HepG2 (cell line): Measurements from ENCODE around the gene FGD2. TPM values are rescaled to one million over a fixed set of nuclear protein-coding genes. Genes with fewer than 3 reads are reported as not detected.

Source experiments
- ATAC-seq: fragments of 200-7000 bp; cut with Tn5 transposase; 3 replicates; pipeline ENCODE4 v1.9.1; 2020; ENCODE audit warnings: mild to moderate bottlenecking, moderate library complexity
- BruUV-seq: library from RNA; stranded (reverse); fragments of 400-500 nt; replicated peaks from 2 replicates; lab custom pipeline; 2021; lab: Mats Ljungman, UMichigan
- CTCF ChIA-PET: fragments of 300-600 bp; formaldehyde crosslinking; extraction: SDS; loops from one replicate; lab custom pipeline; 2021; ENCODE audit warnings: low total read pairs, inconsistent platforms, low intra/inter-chr PET ratio; lab: Yijun Ruan, JAX
- POLR2A ChIA-PET: fragments of 350-600 bp; sonication (Branson Sonifier 250); formaldehyde crosslinking; loops from one replicate; lab custom pipeline; 2020; ENCODE audit warnings: antibody characterized with exemption, inconsistent platforms; lab: Yijun Ruan, JAX
- DNase-seq: peaks from one replicate; pipeline ENCODE4 v3.0.0-alpha.2; 2015; ENCODE audit warnings: low spot score
- FAIRE-seq: peaks from 3 replicates; lab custom pipeline; 2011; peaks lifted over from hg19 to GRCh38; lab: Jason Lieb, UNC
- H2AFZ ChIP-seq: one replicate; pipeline ENCODE4 v1.6.1; 2011; ENCODE audit warnings: low read length, inconsistent platforms
- H3K27ac ChIP-seq: fragments of 300-600 bp; 3 replicates; pipeline ENCODE4 v1.8.0; 2011; ENCODE audit warnings: mixed run types, mild to moderate bottlenecking, mixed read lengths, low read length, inconsistent platforms; ENCODE audit not compliant: insufficient read depth; ENCODE audit errors: extremely low read length
- H3K27me3 ChIP-seq, 2 experiments: fragments of 200-600 bp in 1 of 2; 2 replicates in 1 of 2; 3 replicates in 1 of 2; pipeline versions ENCODE4 v1.6.0 to v1.8.0; 2011; ENCODE audit warnings: low read length in 2 of 2, mild to moderate bottlenecking in 2 of 2, moderate library complexity in 2 of 2, inconsistent platforms in 1 of 2; ENCODE audit not compliant: insufficient read depth in 2 of 2, control insufficient read depth in 1 of 2
- H3K36me3 ChIP-seq, 2 experiments: fragments of 200-600 bp in 1 of 2; replicated peaks in 1 of 2; 2 replicates in 1 of 2; 3 replicates in 1 of 2; pipeline versions ENCODE4 v1.5.1 to v1.8.0; 2011; ENCODE audit warnings: low read length in 2 of 2, inconsistent platforms in 1 of 2; ENCODE audit not compliant: insufficient read depth in 2 of 2, control insufficient read depth in 1 of 2
- H3K4me1 ChIP-seq: 2 replicates; pipeline ENCODE4 v1.5.1; 2012; ENCODE audit warnings: low read length, inconsistent platforms; ENCODE audit not compliant: insufficient read depth
- H3K4me2 ChIP-seq: 2 replicates; pipeline ENCODE4 v1.6.0; 2011; ENCODE audit warnings: low read depth, low read length, inconsistent platforms
- H3K4me3 ChIP-seq, 3 experiments: fragments of 200-600 bp in 1 of 3; sonication (generic), shearing (Covaris generic) in 1 of 3; replicated peaks in 1 of 3; 2 replicates each; pipeline ENCODE4 v1.5.1; 2011 to 2016; ENCODE audit warnings: low read length in 3 of 3, inconsistent platforms in 2 of 3, low read depth in 2 of 3, mild to moderate bottlenecking in 2 of 3, control low read depth in 1 of 3, mixed read lengths in 1 of 3; ENCODE audit not compliant: insufficient read depth in 1 of 3
- H3K79me2 ChIP-seq: one replicate; pipeline ENCODE4 v1.6.1; 2011; ENCODE audit warnings: low read length, inconsistent platforms; ENCODE audit not compliant: insufficient read depth
- H3K9ac ChIP-seq: 2 replicates; pipeline ENCODE4 v1.6.0; 2011; ENCODE audit warnings: mild to moderate bottlenecking, low read depth, low read length, inconsistent platforms; ENCODE audit not compliant: insufficient read depth
- H3K9me3 ChIP-seq: 2 replicates; pipeline ENCODE4 v1.5.1; 2012; ENCODE audit warnings: mild to moderate bottlenecking, low read length
- H4K20me1 ChIP-seq: 2 replicates; pipeline ENCODE4 v1.6.0; 2011; ENCODE audit warnings: inconsistent platforms, mild to moderate bottlenecking, low read length, moderate library complexity; ENCODE audit not compliant: insufficient read depth
- ARHGAP35 ChIP-seq: sonication (generic); formaldehyde crosslinking; IDR thresholded peaks from 2 replicates; pipeline ENCODE4 v1.9.0; 2022; ENCODE audit warnings: mild to moderate bottlenecking, inconsistent platforms, moderate library complexity, missing genetic modification reagents, borderline replicate concordance
- CEBPB ChIP-seq: IDR thresholded peaks from 2 replicates; pipeline ENCODE4 v1.6.1; 2011; ENCODE audit warnings: low read depth, low read length, improper control_type of control experiment, borderline replicate concordance
- DR1 ChIP-seq: sonication (generic); formaldehyde crosslinking; IDR thresholded peaks from 2 replicates; pipeline ENCODE4 v1.8.0; 2021; ENCODE audit warnings: mild to moderate bottlenecking, missing genetic modification reagents, inconsistent platforms
- NONO ChIP-seq, 2 experiments: fragments of 450-650 bp in 1 of 2; sonication (generic) in 1 of 2; formaldehyde crosslinking in 1 of 2; IDR thresholded peaks in 1 of 2; conservative IDR thresholded peaks in 1 of 2; 2 replicates each; pipeline versions ENCODE4 v1.6.1 to v1.8.0; 2017 to 2022; ENCODE audit warnings: mild to moderate bottlenecking in 1 of 2, missing genetic modification reagents in 1 of 2, moderate library complexity in 1 of 2
- REL ChIP-seq: sonication (generic); formaldehyde crosslinking; conservative IDR thresholded peaks from 2 replicates; pipeline ENCODE4 v1.8.0; 2022; ENCODE audit warnings: mild to moderate bottlenecking, missing genetic modification reagents, moderate library complexity
- ZNF282 ChIP-seq: fragments of 450-650 bp; IDR thresholded peaks from 2 replicates; pipeline ENCODE4 v1.6.1; 2018; ENCODE audit not compliant: partially characterized antibody
- ZNF614 ChIP-seq: IDR thresholded peaks from 2 replicates; pipeline ENCODE4 v1.6.1; 2018; ENCODE audit warnings: missing biosample characterization, missing genetic modification reagents, inconsistent platforms, borderline replicate concordance
- ZNF773 ChIP-seq: sonication (generic); formaldehyde crosslinking; IDR thresholded peaks from 2 replicates; pipeline ENCODE4 v1.4.0; 2020; ENCODE audit warnings: missing genetic modification reagents, borderline replicate concordance
- WGBS: methylation state at CpG from one replicate; pipeline ENCODE4 v1.1.6; 2017; ENCODE audit warnings: low lambda C conversion rate; 5-methylcytosine and 5-hydroxymethylcytosine counted together
- in situ Hi-C: cut with HindIII; loops from 2 replicates; pipeline ENCODE4 v1.10.0; 2017; ENCODE audit warnings: low pct_unique_long_range_greater_than_20kb; ENCODE audit not compliant: extremely low pct_ligation_motif_present
- intact Hi-C: fragments of 100-400 bp; cut with micrococcal nuclease; formaldehyde crosslinking; loops from one replicate; pipeline ENCODE4 v1.10.0; 2022; ENCODE audit not compliant: unreplicated experiment
- polyA plus RNA-seq, 8 experiments: library from polyadenylated mRNA; depleted of rRNA in 3 of 8; stranded (reverse) in 7 of 8; unstranded in 1 of 8; fragments of >200 nt; fragmentation: Illumina TruSeq in 4 of 8; extraction: Trizol in 4 of 8; gene quantifications; 2 replicates each; pipeline versions ENCODE4 v1.2.1 to v1.2.3, GENCODE V29; 2011 to 2016; ENCODE audit warnings: low read depth in 4 of 8, missing spikeins in 1 of 8, mixed read lengths in 1 of 8; ENCODE audit not compliant: insufficient read depth in 1 of 8
- total RNA-seq, 5 experiments: library from RNA; depleted of rRNA; stranded (reverse); fragments of >200 nt; fragmentation: Illumina TruSeq; extraction: Trizol; gene quantifications; 2 replicates each; pipeline ENCODE4 v1.2.3, GENCODE V29; 2016; ENCODE audit warnings: low read depth in 1 of 5
- TF ChIP-seq, protein P1 (sequence below): sonication (generic); formaldehyde crosslinking; IDR thresholded peaks from 2 replicates; pipeline ENCODE4 v1.8.0; 2022; ENCODE audit warnings: low read depth, missing genetic modification reagents
- TF ChIP-seq, protein P2 (sequence below): sonication (generic); formaldehyde crosslinking; IDR thresholded peaks from 2 replicates; pipeline ENCODE4 v1.5.1; 2020; ENCODE audit warnings: mild to moderate bottlenecking, moderate library complexity, missing genetic modification reagents
- TF ChIP-seq, protein P3 (sequence below): sonication (generic); formaldehyde crosslinking; IDR thresholded peaks from 2 replicates; pipeline ENCODE4 v1.4.0; 2020; ENCODE audit warnings: missing genetic modification reagents

Gene FGD2
- total and polyA plus RNA-seq, 2 of the 13 experiments (the other 11 are each of a cell fraction or from before 2014, with no cell fraction given): not detected

DNA sequence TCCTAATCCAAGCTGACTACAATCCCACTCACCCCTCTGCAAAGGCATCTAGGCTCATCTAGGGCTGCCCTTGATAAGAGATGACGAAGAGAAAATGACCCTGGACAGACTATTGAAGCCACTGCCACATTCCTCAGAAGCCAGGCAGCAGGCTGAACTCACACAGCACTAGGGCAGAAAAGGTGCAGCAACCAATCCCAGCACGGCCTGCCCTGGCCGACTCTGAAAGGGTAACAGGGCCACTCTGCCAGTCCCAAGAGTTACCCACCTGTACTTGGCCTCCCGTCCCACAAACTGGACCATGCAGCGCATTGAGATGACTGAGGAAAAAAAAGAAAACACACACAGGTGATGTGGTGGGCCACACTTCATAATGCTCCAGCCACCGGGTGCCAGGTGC lies 28.5 kb upstream of the FGD2 start:
- no peaks in the 10 kb centered on the region for H3K9me3 ChIP-seq
- H2AFZ ChIP-seq: no peak overlapping the region
- POLR2A ChIA-PET: interaction anchor here (1.6 kb wide), 1 partner anchor 9 kb away, joined by 6 read pairs; the partner anchor contains the start of gene MTCH1
- WGBS: 96% methylated on average over 5 of the region's 6 CpGs
- CTCF ChIA-PET: interaction anchor here (1.3 to 2.7 kb wide), 2 partner anchors 41 to 234 kb away, joined by 6 to 15 read pairs; no protein-coding TSS in a partner anchor
- no peak overlapping the region for H3K27ac ChIP-seq
- no peak for ATAC-seq
- H4K20me1 ChIP-seq: no peaks in the 10 kb centered on the region; the same call in 1 of the 2 replicates
- no TSS peak for BruUV-seq
- TF ChIP-seq NONO (IDR thresholded peaks at IDR 0.05): no peak
- TF ChIP-seq NONO (CRISPR knock-in tag; conservative IDR thresholded peaks at IDR 0.05): no peak
- TF ChIP-seq ZNF773: no peak
- TF ChIP-seq REL: no peak
- no peak for TF ChIP-seq ZNF282
- TF ChIP-seq, protein P1, sequence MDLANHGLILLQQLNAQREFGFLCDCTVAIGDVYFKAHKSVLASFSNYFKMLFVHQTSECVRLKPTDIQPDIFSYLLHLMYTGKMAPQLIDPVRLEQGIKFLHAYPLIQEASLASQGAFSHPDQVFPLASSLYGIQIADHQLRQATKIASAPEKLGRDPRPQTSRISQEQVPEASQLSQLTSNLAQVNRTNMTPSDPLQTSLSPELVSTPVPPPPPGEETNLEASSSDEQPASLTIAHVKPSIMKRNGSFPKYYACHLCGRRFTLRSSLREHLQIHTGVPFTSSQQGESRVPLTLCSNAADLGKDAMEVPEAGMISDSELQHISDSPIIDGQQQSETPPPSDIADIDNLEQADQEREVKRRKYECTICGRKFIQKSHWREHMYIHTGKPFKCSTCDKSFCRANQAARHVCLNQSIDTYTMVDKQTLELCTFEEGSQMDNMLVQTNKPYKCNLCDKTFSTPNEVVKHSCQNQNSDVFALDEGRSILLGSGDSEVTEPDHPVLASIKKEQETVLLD: no peak
- no peak for TF ChIP-seq CEBPB
- TF ChIP-seq DR1 (CRISPR knock-in tag): no peak
- TF ChIP-seq, protein P2, sequence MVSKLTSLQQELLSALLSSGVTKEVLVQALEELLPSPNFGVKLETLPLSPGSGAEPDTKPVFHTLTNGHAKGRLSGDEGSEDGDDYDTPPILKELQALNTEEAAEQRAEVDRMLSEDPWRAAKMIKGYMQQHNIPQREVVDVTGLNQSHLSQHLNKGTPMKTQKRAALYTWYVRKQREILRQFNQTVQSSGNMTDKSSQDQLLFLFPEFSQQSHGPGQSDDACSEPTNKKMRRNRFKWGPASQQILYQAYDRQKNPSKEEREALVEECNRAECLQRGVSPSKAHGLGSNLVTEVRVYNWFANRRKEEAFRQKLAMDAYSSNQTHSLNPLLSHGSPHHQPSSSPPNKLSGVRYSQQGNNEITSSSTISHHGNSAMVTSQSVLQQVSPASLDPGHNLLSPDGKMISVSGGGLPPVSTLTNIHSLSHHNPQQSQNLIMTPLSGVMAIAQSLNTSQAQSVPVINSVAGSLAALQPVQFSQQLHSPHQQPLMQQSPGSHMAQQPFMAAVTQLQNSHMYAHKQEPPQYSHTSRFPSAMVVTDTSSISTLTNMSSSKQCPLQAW: no peak
- TF ChIP-seq ARHGAP35: no peak
- TF ChIP-seq ZNF614 (CRISPR knock-in tag): no peak
- TF ChIP-seq, protein P3, sequence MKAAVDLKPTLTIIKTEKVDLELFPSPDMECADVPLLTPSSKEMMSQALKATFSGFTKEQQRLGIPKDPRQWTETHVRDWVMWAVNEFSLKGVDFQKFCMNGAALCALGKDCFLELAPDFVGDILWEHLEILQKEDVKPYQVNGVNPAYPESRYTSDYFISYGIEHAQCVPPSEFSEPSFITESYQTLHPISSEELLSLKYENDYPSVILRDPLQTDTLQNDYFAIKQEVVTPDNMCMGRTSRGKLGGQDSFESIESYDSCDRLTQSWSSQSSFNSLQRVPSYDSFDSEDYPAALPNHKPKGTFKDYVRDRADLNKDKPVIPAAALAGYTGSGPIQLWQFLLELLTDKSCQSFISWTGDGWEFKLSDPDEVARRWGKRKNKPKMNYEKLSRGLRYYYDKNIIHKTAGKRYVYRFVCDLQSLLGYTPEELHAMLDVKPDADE (CRISPR knock-in tag): no peak
- TF ChIP-seq, all 625 proteins: peak for 0
- H3K4me3 ChIP-seq: no peak overlapping the region
- no peaks in the 10 kb centered on the region for H3K4me1 ChIP-seq
- no peak overlapping the region for H3K9ac ChIP-seq
- no peak for FAIRE-seq
- peaks cover 18% of the 10 kb centered on the region for H3K79me2 ChIP-seq
- H3K4me2 ChIP-seq: no peak overlapping the region
- no peaks in the 10 kb centered on the region for H3K27me3 ChIP-seq
- DNase-seq: no peak
- intact Hi-C loops (loop anchor here (2.0 kb wide), 1 partner anchor 42 kb away; no protein-coding TSS in a partner anchor), in situ Hi-C loops (no loop called here)
- H3K36me3 ChIP-seq: peaks cover 58 to 86% of the 10 kb centered on the region in 2 experiments
